HepG2 (cell line): ENCODE measurements around the gene TMEM39A. TPM values are rescaled to one million over a fixed set of nuclear protein-coding genes. Genes with fewer than 3 reads are reported as not detected.

ENCODE experiments used
- ATAC-seq: fragments of 200-7000 bp; cut with Tn5 transposase; 3 replicates; pipeline ENCODE4 v1.9.1; 2020; ENCODE audit warnings: mild to moderate bottlenecking, moderate library complexity
- BruUV-seq: library from RNA; stranded (reverse); fragments of 400-500 nt; replicated peaks from 2 replicates; lab custom pipeline; 2021; lab: Mats Ljungman, UMichigan
- CTCF ChIA-PET: fragments of 300-600 bp; formaldehyde crosslinking; extraction: SDS; loops from one replicate; lab custom pipeline; 2021; ENCODE audit warnings: low total read pairs, inconsistent platforms, low intra/inter-chr PET ratio; lab: Yijun Ruan, JAX
- POLR2A ChIA-PET: fragments of 350-600 bp; sonication (Branson Sonifier 250); formaldehyde crosslinking; loops from one replicate; lab custom pipeline; 2020; ENCODE audit warnings: antibody characterized with exemption, inconsistent platforms; lab: Yijun Ruan, JAX
- DNase-seq: peaks from one replicate; pipeline ENCODE4 v3.0.0-alpha.2; 2015; ENCODE audit warnings: low spot score
- FAIRE-seq: peaks from 3 replicates; lab custom pipeline; 2011; peaks lifted over from hg19 to GRCh38; lab: Jason Lieb, UNC
- H2AFZ ChIP-seq: one replicate; pipeline ENCODE4 v1.6.1; 2011; ENCODE audit warnings: low read length, inconsistent platforms
- H3K27ac ChIP-seq: fragments of 300-600 bp; 3 replicates; pipeline ENCODE4 v1.8.0; 2011; ENCODE audit warnings: mixed run types, mild to moderate bottlenecking, mixed read lengths, low read length, inconsistent platforms; ENCODE audit not compliant: insufficient read depth; ENCODE audit errors: extremely low read length
- H3K27me3 ChIP-seq, 2 experiments: fragments of 200-600 bp in 1 of 2; 2 replicates in 1 of 2; 3 replicates in 1 of 2; pipeline versions ENCODE4 v1.6.0 to v1.8.0; 2011; ENCODE audit warnings: low read length in 2 of 2, mild to moderate bottlenecking in 2 of 2, moderate library complexity in 2 of 2, inconsistent platforms in 1 of 2; ENCODE audit not compliant: insufficient read depth in 2 of 2, control insufficient read depth in 1 of 2
- H3K36me3 ChIP-seq, 2 experiments: fragments of 200-600 bp in 1 of 2; replicated peaks in 1 of 2; 2 replicates in 1 of 2; 3 replicates in 1 of 2; pipeline versions ENCODE4 v1.5.1 to v1.8.0; 2011; ENCODE audit warnings: low read length in 2 of 2, inconsistent platforms in 1 of 2; ENCODE audit not compliant: insufficient read depth in 2 of 2, control insufficient read depth in 1 of 2
- H3K4me1 ChIP-seq: 2 replicates; pipeline ENCODE4 v1.5.1; 2012; ENCODE audit warnings: low read length, inconsistent platforms; ENCODE audit not compliant: insufficient read depth
- H3K4me2 ChIP-seq: 2 replicates; pipeline ENCODE4 v1.6.0; 2011; ENCODE audit warnings: low read depth, low read length, inconsistent platforms
- H3K4me3 ChIP-seq, 3 experiments: fragments of 200-600 bp in 1 of 3; sonication (generic), shearing (Covaris generic) in 1 of 3; replicated peaks in 1 of 3; 2 replicates each; pipeline ENCODE4 v1.5.1; 2011 to 2016; ENCODE audit warnings: low read length in 3 of 3, inconsistent platforms in 2 of 3, low read depth in 2 of 3, mild to moderate bottlenecking in 2 of 3, control low read depth in 1 of 3, mixed read lengths in 1 of 3; ENCODE audit not compliant: insufficient read depth in 1 of 3
- H3K79me2 ChIP-seq: one replicate; pipeline ENCODE4 v1.6.1; 2011; ENCODE audit warnings: low read length, inconsistent platforms; ENCODE audit not compliant: insufficient read depth
- H3K9ac ChIP-seq: 2 replicates; pipeline ENCODE4 v1.6.0; 2011; ENCODE audit warnings: mild to moderate bottlenecking, low read depth, low read length, inconsistent platforms; ENCODE audit not compliant: insufficient read depth
- H3K9me3 ChIP-seq: 2 replicates; pipeline ENCODE4 v1.5.1; 2012; ENCODE audit warnings: mild to moderate bottlenecking, low read length
- H4K20me1 ChIP-seq: 2 replicates; pipeline ENCODE4 v1.6.0; 2011; ENCODE audit warnings: inconsistent platforms, mild to moderate bottlenecking, low read length, moderate library complexity; ENCODE audit not compliant: insufficient read depth
- FOSL1 ChIP-seq: sonication (generic); formaldehyde crosslinking; IDR thresholded peaks from 2 replicates; pipeline ENCODE4 v1.9.0; 2021; ENCODE audit warnings: missing genetic modification reagents, borderline replicate concordance
- HDAC1 ChIP-seq: sonication (generic); formaldehyde crosslinking; IDR thresholded peaks from 2 replicates; pipeline ENCODE4 v1.5.1; 2020; ENCODE audit warnings: mild to moderate bottlenecking, missing genetic modification reagents
- HIVEP1 ChIP-seq: sonication (generic); formaldehyde crosslinking; IDR thresholded peaks from 2 replicates; pipeline ENCODE4 v1.4.0; 2020; ENCODE audit warnings: mild to moderate bottlenecking, missing genetic modification reagents
- KAT2B ChIP-seq: fragments of 150-350 bp; IDR thresholded peaks from 2 replicates; pipeline ENCODE4 v1.6.1; 2014; ENCODE audit warnings: low read depth, low read length, borderline replicate concordance
- SAFB2 ChIP-seq: sonication (generic); formaldehyde crosslinking; IDR thresholded peaks from 2 replicates; pipeline ENCODE4 v1.5.1; 2020; ENCODE audit warnings: missing genetic modification reagents, low read depth, mild to moderate bottlenecking, borderline replicate concordance
- SIX1 ChIP-seq: sonication (generic); formaldehyde crosslinking; IDR thresholded peaks from 2 replicates; pipeline ENCODE4 v1.4.0; 2020; ENCODE audit warnings: missing genetic modification reagents, borderline replicate concordance
- SRSF1 ChIP-seq: fragments of 200-400 bp; formaldehyde crosslinking; optimal IDR thresholded peaks from 2 replicates; pipeline ENCODE3; 2017; ENCODE audit warnings: mild to moderate bottlenecking, low read depth, low read length, moderate library complexity
- TARDBP ChIP-seq: sonication (generic); formaldehyde crosslinking; IDR thresholded peaks from 2 replicates; pipeline ENCODE4 v1.8.0; 2022; ENCODE audit warnings: mild to moderate bottlenecking, missing genetic modification reagents
- ZNF253 ChIP-seq: sonication (generic); formaldehyde crosslinking; IDR thresholded peaks from 2 replicates; pipeline ENCODE4 v1.8.0; 2022; ENCODE audit warnings: mild to moderate bottlenecking, missing genetic modification reagents, borderline replicate concordance
- ZNF33A ChIP-seq: sonication (generic); formaldehyde crosslinking; IDR thresholded peaks from 2 replicates; pipeline ENCODE4 v1.5.1; 2020; ENCODE audit warnings: missing genetic modification reagents, mild to moderate bottlenecking, moderate library complexity, borderline replicate concordance
- ZNF652 ChIP-seq: IDR thresholded peaks from 2 replicates; pipeline ENCODE4 v1.6.1; 2016; ENCODE audit warnings: low read depth, borderline replicate concordance
- ZNF709 ChIP-seq: sonication (generic); formaldehyde crosslinking; IDR thresholded peaks from 2 replicates; pipeline ENCODE4 v1.5.0; 2020; ENCODE audit warnings: mild to moderate bottlenecking, missing genetic modification reagents
- ZNF839 ChIP-seq: sonication (generic); formaldehyde crosslinking; IDR thresholded peaks from 2 replicates; pipeline ENCODE4 v1.4.0; 2020; ENCODE audit warnings: missing genetic modification reagents, mild to moderate bottlenecking, borderline replicate concordance
- WGBS: methylation state at CpG from one replicate; pipeline ENCODE4 v1.1.6; 2017; ENCODE audit warnings: low lambda C conversion rate; 5-methylcytosine and 5-hydroxymethylcytosine counted together
- in situ Hi-C: cut with HindIII; loops from 2 replicates; pipeline ENCODE4 v1.10.0; 2017; ENCODE audit warnings: low pct_unique_long_range_greater_than_20kb; ENCODE audit not compliant: extremely low pct_ligation_motif_present
- intact Hi-C: fragments of 100-400 bp; cut with micrococcal nuclease; formaldehyde crosslinking; loops from one replicate; pipeline ENCODE4 v1.10.0; 2022; ENCODE audit not compliant: unreplicated experiment
- polyA plus RNA-seq, 8 experiments: library from polyadenylated mRNA; depleted of rRNA in 3 of 8; stranded (reverse) in 7 of 8; unstranded in 1 of 8; fragments of >200 nt; fragmentation: Illumina TruSeq in 4 of 8; extraction: Trizol in 4 of 8; gene quantifications; 2 replicates each; pipeline versions ENCODE4 v1.2.1 to v1.2.3, GENCODE V29; 2011 to 2016; ENCODE audit warnings: low read depth in 4 of 8, missing spikeins in 1 of 8, mixed read lengths in 1 of 8; ENCODE audit not compliant: insufficient read depth in 1 of 8
- total RNA-seq, 5 experiments: library from RNA; depleted of rRNA; stranded (reverse); fragments of >200 nt; fragmentation: Illumina TruSeq; extraction: Trizol; gene quantifications; 2 replicates each; pipeline ENCODE4 v1.2.3, GENCODE V29; 2016; ENCODE audit warnings: low read depth in 1 of 5
- TF ChIP-seq, protein P1 (sequence below): sonication (generic); formaldehyde crosslinking; IDR thresholded peaks from 2 replicates; pipeline ENCODE4 v1.4.0; 2020; ENCODE audit warnings: missing genetic modification reagents
- TF ChIP-seq, protein P2 (sequence below): sonication (generic); formaldehyde crosslinking; IDR thresholded peaks from 2 replicates; pipeline ENCODE4 v1.4.0; 2020; ENCODE audit warnings: missing genetic modification reagents
- TF ChIP-seq, protein P3 (sequence below): sonication (generic); formaldehyde crosslinking; IDR thresholded peaks from 2 replicates; pipeline ENCODE4 v1.8.0; 2022; ENCODE audit warnings: missing genetic modification reagents, mild to moderate bottlenecking, moderate library complexity, borderline replicate concordance
- TF ChIP-seq, protein P4 (sequence below): sonication (generic); formaldehyde crosslinking; IDR thresholded peaks from 2 replicates; pipeline ENCODE4 v1.5.0; 2020; ENCODE audit warnings: missing genetic modification reagents

TMEM39A gene
- total and polyA plus RNA-seq, 2 of the 13 experiments (the other 11 are each of a cell fraction or from before 2014, with no cell fraction given) = 55.8 to 64.9 TPM

DNA sequence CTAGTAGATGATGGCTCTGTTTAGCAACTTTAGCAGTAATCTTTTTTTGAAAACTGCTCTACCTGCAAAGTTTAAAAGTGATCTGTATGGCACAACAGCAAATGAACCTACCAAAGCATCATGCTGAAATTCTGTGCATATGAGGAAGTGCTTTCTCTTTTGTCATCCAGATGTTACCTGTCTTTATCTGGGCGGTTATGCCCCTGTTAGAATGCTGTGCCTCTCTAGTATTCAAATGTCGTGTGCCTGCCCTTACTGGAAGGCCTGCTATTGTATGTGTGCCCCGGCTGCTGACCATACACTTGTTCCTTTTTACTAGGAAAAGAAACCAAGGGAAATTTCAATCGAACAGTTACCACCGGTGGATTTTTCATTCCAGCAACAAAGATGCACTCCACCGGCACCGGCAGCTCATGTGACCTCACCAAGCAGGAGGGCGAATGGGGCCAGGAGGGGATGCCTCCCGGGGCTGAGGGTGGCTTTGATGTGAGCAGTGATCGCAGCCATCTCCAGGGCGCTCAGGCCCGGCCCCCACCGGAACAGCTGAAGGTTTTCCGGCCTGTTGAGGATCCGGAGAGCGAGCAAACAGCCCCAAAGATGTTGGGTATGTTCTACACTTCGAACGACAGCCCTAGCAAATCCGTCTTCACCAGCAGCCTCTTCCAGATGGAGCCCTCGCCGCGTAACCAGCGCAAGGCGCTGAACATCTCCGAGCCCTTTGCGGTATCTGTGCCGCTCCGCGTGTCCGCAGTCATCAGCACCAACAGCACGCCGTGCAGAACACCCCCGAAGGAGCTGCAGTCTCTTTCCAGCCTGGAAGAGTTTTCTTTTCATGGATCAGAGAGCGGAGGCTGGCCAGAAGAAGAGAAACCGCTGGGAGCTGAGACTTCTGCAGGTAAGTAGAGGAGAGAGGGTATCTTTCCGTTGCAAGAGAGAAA lies 61.6 kb downstream of the TMEM39A start:
- no peak for FAIRE-seq
- in situ Hi-C loops = loop anchor here (25.0 kb wide), 1 partner anchor 286 kb away; the partner anchor contains the start of gene COX17
- Histone ChIP-seq H3K27ac (no peak overlapping the region), H3K4me1 (no peaks in the 10 kb centered on the region), H4K20me1 (no peaks in the 10 kb centered on the region), H3K36me3 (no peaks in the 10 kb centered on the region), H2AFZ (no peak overlapping the region), H3K4me2 (no peak overlapping the region), H3K4me3 (no peak overlapping the region), H3K9ac (no peak overlapping the region), H3K27me3 (no peaks in the 10 kb centered on the region), H3K9me3 (no peaks in the 10 kb centered on the region), H3K79me2 (no peaks in the 10 kb centered on the region)
- no peak for DNase-seq
- no TSS peak for BruUV-seq
- intact Hi-C loops = no loop called here
- ChIA-PET CTCF (no interaction called here), POLR2A (no interaction called here)
- WGBS = 77% methylated on average over 35 of the region's 36 CpGs
- no peak for ATAC-seq
- TF ChIP-seq SIX1 (CRISPR knock-in tag) (no peak), HDAC1 (CRISPR knock-in tag) (no peak), SAFB2 (CRISPR knock-in tag) (no peak), FOSL1 (CRISPR knock-in tag) (no peak), ZNF709 (CRISPR knock-in tag) (no peak), ZNF839 (no peak), ZNF652 (CRISPR knock-in tag) (no peak), ZNF33A (CRISPR knock-in tag) (no peak), ZNF253 (CRISPR knock-in tag) (no peak), KAT2B (no peak), TARDBP (no peak), HIVEP1 (CRISPR knock-in tag) (no peak), SRSF1 (no peak)
- TF ChIP-seq, protein P1, sequence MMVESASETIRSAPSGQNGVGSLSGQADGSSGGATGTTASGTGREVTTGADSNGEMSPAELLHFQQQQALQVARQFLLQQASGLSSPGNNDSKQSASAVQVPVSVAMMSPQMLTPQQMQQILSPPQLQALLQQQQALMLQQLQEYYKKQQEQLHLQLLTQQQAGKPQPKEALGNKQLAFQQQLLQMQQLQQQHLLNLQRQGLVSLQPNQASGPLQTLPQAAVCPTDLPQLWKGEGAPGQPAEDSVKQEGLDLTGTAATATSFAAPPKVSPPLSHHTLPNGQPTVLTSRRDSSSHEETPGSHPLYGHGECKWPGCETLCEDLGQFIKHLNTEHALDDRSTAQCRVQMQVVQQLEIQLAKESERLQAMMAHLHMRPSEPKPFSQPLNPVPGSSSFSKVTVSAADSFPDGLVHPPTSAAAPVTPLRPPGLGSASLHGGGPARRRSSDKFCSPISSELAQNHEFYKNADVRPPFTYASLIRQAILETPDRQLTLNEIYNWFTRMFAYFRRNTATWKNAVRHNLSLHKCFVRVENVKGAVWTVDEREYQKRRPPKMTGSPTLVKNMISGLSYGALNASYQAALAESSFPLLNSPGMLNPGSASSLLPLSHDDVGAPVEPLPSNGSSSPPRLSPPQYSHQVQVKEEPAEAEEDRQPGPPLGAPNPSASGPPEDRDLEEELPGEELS (CRISPR knock-in tag) = no peak
- TF ChIP-seq, protein P2, sequence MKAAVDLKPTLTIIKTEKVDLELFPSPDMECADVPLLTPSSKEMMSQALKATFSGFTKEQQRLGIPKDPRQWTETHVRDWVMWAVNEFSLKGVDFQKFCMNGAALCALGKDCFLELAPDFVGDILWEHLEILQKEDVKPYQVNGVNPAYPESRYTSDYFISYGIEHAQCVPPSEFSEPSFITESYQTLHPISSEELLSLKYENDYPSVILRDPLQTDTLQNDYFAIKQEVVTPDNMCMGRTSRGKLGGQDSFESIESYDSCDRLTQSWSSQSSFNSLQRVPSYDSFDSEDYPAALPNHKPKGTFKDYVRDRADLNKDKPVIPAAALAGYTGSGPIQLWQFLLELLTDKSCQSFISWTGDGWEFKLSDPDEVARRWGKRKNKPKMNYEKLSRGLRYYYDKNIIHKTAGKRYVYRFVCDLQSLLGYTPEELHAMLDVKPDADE = no peak
- TF ChIP-seq, protein P3, sequence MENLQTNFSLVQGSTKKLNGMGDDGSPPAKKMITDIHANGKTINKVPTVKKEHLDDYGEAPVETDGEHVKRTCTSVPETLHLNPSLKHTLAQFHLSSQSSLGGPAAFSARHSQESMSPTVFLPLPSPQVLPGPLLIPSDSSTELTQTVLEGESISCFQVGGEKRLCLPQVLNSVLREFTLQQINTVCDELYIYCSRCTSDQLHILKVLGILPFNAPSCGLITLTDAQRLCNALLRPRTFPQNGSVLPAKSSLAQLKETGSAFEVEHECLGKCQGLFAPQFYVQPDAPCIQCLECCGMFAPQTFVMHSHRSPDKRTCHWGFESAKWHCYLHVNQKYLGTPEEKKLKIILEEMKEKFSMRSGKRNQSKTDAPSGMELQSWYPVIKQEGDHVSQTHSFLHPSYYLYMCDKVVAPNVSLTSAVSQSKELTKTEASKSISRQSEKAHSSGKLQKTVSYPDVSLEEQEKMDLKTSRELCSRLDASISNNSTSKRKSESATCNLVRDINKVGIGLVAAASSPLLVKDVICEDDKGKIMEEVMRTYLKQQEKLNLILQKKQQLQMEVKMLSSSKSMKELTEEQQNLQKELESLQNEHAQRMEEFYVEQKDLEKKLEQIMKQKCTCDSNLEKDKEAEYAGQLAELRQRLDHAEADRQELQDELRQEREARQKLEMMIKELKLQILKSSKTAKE (CRISPR knock-in tag) = no peak
- TF ChIP-seq, protein P4, sequence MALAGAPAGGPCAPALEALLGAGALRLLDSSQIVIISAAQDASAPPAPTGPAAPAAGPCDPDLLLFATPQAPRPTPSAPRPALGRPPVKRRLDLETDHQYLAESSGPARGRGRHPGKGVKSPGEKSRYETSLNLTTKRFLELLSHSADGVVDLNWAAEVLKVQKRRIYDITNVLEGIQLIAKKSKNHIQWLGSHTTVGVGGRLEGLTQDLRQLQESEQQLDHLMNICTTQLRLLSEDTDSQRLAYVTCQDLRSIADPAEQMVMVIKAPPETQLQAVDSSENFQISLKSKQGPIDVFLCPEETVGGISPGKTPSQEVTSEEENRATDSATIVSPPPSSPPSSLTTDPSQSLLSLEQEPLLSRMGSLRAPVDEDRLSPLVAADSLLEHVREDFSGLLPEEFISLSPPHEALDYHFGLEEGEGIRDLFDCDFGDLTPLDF (CRISPR knock-in tag) = no peak
